Prostate gland (tissue), 2 donors: Measurements from ENCODE around the gene DDX46.

Source experiments
- CTCF ChIP-seq, 4 experiments: fragments of 200-600 bp in 2 of 4; fragments of 450-650 bp in 2 of 4; sonication (generic) in 2 of 4; IDR thresholded peaks; 1 replicate in 3 of 4; 2 replicates in 1 of 4; pipeline ENCODE4 v1.5.1; 2016 to 2019; ENCODE audit warnings: antibody characterized with exemption in 4 of 4, mild to moderate bottlenecking in 2 of 4, moderate library complexity in 2 of 4
- POLR2A ChIP-seq: fragments of 450-650 bp; IDR thresholded peaks from one replicate; pipeline ENCODE4 v1.6.1; 2016; ENCODE audit warnings: antibody characterized with exemption, mild to moderate bottlenecking
- POLR2AphosphoS5 ChIP-seq: sonication (generic); formaldehyde crosslinking; IDR thresholded peaks from one replicate; pipeline ENCODE4 v1.6.1; 2017; ENCODE audit warnings: antibody characterized with exemption

GRCh38 chr5:134813827-134814226, 55.2 kb downstream of the DDX46 start:
- TF ChIP-seq CTCF (IDR thresholded peaks at IDR 0.05): no peak
- no peak for TF ChIP-seq POLR2A
- TF ChIP-seq POLR2AphosphoS5: no peak
